GM13976 (cell line): ENCODE results near the gene DHX15.

Experiments used
- DNase-seq: peaks from one replicate; pipeline ENCODE4 v3.0.0; 2012; ENCODE audit warnings: low spot score
- CTCF ChIP-seq: IDR thresholded peaks from 2 replicates; pipeline ENCODE4 v1.5.1; 2012; ENCODE audit warnings: borderline replicate concordance, mild to moderate bottlenecking; ENCODE audit not compliant: insufficient read depth; ENCODE audit errors: extremely low read depth, missing control alignments, control extremely low read depth
- in situ Hi-C: fragments of 300-500 bp; cut with MboI; formaldehyde crosslinking; loops from one replicate; pipeline ENCODE4 v1.12.0; 2022; ENCODE audit warnings: low sequenced_read_pairs, mixed read lengths, inconsistent platforms; ENCODE audit not compliant: unreplicated experiment

The DHX15 gene

DNA sequence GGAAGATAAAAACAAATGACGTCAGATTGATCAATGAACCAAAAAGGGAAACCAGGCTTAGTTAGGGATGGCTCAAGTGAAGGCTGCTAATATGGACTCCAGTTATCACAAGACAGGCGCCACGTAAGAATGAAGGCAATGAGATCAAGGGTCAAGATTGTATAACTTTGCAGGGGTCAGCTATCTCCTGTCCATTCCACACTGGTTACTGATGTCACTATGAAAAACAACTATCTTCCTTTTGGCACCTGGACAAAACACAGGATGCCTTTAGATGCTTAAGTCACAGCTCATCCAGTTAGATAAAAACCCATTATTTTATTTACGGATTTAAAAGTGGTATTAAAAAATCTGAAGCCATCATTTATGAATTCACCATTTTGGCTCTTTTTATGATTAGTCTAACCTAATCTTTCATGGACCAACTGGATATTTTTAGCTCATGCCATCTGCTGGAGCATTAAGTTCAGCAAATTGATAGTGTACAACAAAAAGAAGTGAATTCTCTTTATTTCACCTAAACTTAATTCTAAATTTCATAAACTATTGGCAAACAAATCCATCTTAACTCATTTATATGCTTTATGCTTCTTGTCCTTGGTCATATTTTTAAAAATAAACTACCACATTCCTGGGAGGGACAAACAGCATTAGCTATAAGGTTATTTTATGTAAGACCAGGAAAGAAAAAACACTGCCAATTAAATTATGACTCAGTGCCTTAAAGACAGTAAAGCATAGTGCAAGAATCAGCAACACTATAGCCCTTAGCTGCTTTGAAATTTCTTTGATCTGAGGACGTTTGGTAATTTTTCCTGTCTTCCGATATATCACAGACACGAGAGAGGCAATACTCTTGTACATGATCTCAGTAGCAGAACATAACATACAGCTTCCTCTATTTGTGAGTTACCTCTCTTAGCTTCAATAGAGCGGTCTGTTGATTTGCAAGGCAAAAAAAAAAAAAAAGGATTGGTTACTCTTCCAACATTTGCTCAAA is 27.0 kb downstream of the DHX15 start:
- no peak for DNase-seq
- TF ChIP-seq CTCF = no peak
- in situ Hi-C loops = no loop called here

- DNase-seq = no peak
- in situ Hi-C loops = no loop called here
- TF ChIP-seq CTCF = no peak
Observed at GRCh38 chr4:24551492-24552289, 32.7 kb downstream of the DHX15 start.

DNA sequence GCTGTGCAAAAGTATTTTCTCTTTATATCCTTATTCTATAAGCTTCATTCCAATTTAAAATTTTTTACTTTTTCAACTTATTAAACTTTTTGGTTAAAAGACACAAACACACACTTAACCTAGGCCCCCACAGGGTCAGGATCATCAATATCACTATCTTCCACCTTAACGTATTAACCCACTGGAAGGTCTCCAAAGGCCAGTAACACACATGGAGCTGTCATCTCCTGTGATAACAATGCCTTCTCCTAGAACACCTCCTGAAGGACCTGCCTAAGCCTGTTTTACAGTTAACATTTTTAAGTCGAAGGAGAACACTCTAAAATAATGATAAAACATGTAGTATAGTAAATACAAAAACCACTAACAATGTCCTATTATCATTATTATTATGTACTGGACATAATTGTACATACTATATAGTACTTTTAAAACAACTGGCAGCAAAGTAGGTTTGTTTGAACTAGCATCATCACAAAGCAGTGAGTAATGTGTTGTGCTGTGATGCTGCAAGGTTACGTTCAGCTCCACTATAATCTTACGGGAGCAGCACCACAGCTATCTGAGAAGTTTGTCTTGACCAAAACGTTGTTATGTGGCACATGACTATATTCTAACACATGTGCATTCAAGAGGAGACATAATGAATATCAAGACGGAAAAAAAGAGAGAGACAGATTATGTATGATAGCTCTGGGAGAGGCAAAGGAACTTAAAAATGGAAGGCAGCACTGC is 33.7 kb downstream of the DHX15 start:
- no peak for DNase-seq
- in situ Hi-C loops = no loop called here
- no peak for TF ChIP-seq CTCF

DNA sequence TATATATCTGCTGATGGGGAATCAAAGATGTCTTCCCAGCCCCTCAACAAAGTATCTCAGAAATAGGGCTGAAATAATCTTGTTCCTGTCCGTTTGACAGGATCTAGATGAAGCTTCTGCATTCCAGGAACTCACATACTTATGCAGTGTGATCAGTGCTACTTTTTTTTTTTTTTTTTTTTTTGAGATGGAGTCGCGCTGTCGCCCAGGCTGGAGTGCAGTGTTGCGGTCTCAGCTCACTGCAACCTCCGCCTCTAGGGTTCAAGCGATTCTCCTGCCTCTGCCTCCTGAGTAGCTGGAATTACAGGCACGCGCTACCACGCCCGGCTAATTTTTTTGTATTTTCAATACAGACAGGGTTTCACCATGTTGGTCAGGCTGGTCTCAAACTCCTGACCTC is 36.4 kb downstream of the DHX15 start:
- TF ChIP-seq CTCF = no peak
- in situ Hi-C loops = no loop called here
- DNase-seq = no peak

DNA sequence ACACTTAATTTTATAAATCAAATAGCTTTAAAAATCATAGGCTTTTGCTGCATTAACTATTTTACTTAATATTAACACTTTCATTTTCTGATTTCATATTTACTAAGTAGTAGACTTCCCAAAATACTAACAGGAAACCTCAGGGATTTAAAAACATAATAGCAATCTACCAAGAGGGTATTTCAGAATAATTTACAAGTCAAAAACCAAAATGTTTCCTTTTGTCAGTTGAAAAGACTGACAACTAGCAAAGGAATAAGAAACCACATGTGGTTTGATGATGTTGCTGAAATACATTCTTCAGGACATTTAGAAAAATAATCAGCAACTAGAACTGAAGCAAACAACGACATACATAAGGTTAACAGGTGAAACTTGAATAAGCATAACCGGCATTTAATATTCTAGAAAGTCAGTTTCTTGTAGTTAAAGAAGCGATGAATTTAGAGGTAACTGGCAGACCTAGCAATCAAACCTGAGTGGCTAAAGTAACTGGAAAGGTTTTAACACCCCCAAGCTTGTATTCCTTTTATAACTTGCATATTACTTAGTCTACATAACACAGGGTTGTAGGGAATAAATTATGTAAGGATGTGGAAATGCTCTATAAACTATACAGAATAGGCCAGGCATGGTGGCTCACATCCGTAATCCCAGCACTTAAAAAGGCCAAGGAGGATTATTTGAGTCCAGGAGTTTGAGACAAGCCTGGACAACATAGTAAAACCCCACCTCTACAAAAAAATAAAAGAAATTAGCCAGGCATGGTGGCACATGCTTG is 40.0 kb downstream of the DHX15 start:
- in situ Hi-C loops = no loop called here
- no peak for TF ChIP-seq CTCF

More for the DNA sequence above, 40.0 kb downstream of the DHX15 start:
- no peak for DNase-seq
